HG03108 (cell line): Measurements from ENCODE around the gene FAAH.

Experiments
- ATAC-seq: cut with Tn5 transposase; IDR thresholded peaks from one replicate; pipeline ENCODE4 v1.9.1; 2021; ENCODE audit warnings: moderate library complexity; ENCODE audit not compliant: unreplicated experiment

FAAH gene

GRCh38 chr1:46449223-46450159 lies 55.4 kb downstream of the FAAH start:
- no peak for ATAC-seq

GRCh38 chr1:46450160-46450517 lies 56.0 kb downstream of the FAAH start:
- ATAC-seq, result no peak

GRCh38 chr1:46451948-46452930 lies 58.1 kb downstream of the FAAH start:
- no peak for ATAC-seq

GRCh38 chr1:46452931-46453325 lies 58.8 kb downstream of the FAAH start:
- no peak for ATAC-seq

GRCh38 chr1:46453449-46453848 lies 59.3 kb downstream of the FAAH start:
- no peak for ATAC-seq

GRCh38 chr1:46455951-46456350 lies 61.8 kb downstream of the FAAH start:
- no peak for ATAC-seq

GRCh38 chr1:46456411-46456963 lies 62.4 kb downstream of the FAAH start:
- ATAC-seq, result no peak

GRCh38 chr1:46457178-46457577 lies 63.1 kb downstream of the FAAH start:
- ATAC-seq, result no peak

GRCh38 chr1:46458190-46458589 lies 64.1 kb downstream of the FAAH start:
- no peak for ATAC-seq

- no peak for ATAC-seq
Observed at GRCh38 chr1:46458846-46459245, 64.7 kb downstream of the FAAH start.

GRCh38 chr1:46459315-46459714 lies 65.2 kb downstream of the FAAH start:
- no peak for ATAC-seq

- ATAC-seq, result no peak
Observed at GRCh38 chr1:46461017-46461808, 67.1 kb downstream of the FAAH start.

GRCh38 chr1:46461809-46462448 lies 67.8 kb downstream of the FAAH start:
- no peak for ATAC-seq
